Transverse colon (tissue), 4 donors: Measurements from ENCODE around the gene CNTN5. TPM values are rescaled to one million over a fixed set of nuclear protein-coding genes. Genes with fewer than 3 reads are reported as not detected.

Source experiments
- DNase-seq: peaks from one replicate; pipeline ENCODE4 v3.0.0-alpha.2; 2019
- H3K27ac ChIP-seq, 4 donors: fragments of 200-600 bp; sonication (generic); 2 replicates each; pipeline ENCODE4 v1.5.1; 2016 to 2018; ENCODE audit warnings: inconsistent platforms in 4 of 4
- H3K27me3 ChIP-seq: fragments of 200-600 bp; sonication (generic); 2 replicates; pipeline ENCODE4 v1.5.1; 2017; ENCODE audit warnings: inconsistent platforms
- H3K36me3 ChIP-seq, 4 donors: fragments of 200-600 bp; sonication (generic); 2 replicates each; pipeline ENCODE4 v1.5.1; 2017 to 2019; ENCODE audit warnings: inconsistent platforms in 4 of 4
- H3K4me1 ChIP-seq, 4 donors: fragments of 200-600 bp; sonication (generic); 2 replicates each; pipeline ENCODE4 v1.5.1; 2017 to 2020; ENCODE audit warnings: inconsistent platforms in 4 of 4
- H3K4me3 ChIP-seq, 4 donors: fragments of 200-600 bp; sonication (generic); 1 replicate in 1 of 4; 2 replicates in 3 of 4; pipeline versions ENCODE4 v1.5.1 to v1.6.1; 2017 to 2019; ENCODE audit warnings: inconsistent platforms in 4 of 4
- H3K9me3 ChIP-seq, 2 donors: fragments of 200-600 bp; sonication (generic); 2 replicates each; pipeline ENCODE4 v1.5.1; 2017 to 2019; ENCODE audit warnings: inconsistent platforms in 2 of 2
- CTCF ChIP-seq, 5 experiments: fragments of 200-600 bp in 3 of 5; fragments of 450-650 bp in 2 of 5; sonication (generic) in 3 of 5; IDR thresholded peaks; 1 replicate in 2 of 5; 2 replicates in 3 of 5; pipeline ENCODE4 v1.5.1; 2016 to 2017; ENCODE audit warnings: antibody characterized with exemption in 5 of 5, inconsistent platforms in 3 of 5, mild to moderate bottlenecking in 2 of 5, moderate library complexity in 1 of 5
- EP300 ChIP-seq: sonication (generic); formaldehyde crosslinking; IDR thresholded peaks from one replicate; pipeline ENCODE4 v1.6.1; 2017; ENCODE audit warnings: antibody characterized with exemption, low read depth
- POLR2A ChIP-seq: fragments of 450-650 bp; IDR thresholded peaks from one replicate; pipeline ENCODE4 v1.6.1; 2016; ENCODE audit warnings: antibody characterized with exemption, mild to moderate bottlenecking, moderate library complexity
- POLR2AphosphoS5 ChIP-seq, 3 donors: sonication (generic); formaldehyde crosslinking; IDR thresholded peaks; one replicate each; pipeline ENCODE4 v1.6.1; 2016; ENCODE audit warnings: antibody characterized with exemption in 3 of 3
- WGBS, 2 donors: methylation state at CpG; one replicate each; pipeline ENCODE4 v1.1.5; 2018; ENCODE audit warnings: low coverage in 1 of 2; 5-methylcytosine and 5-hydroxymethylcytosine counted together
- in situ Hi-C, 4 donors: fragments of 200-750 bp; cut with MboI; loops; one replicate each; pipeline versions ENCODE4 v1.15.0 to v1.15.1; 2017; ENCODE audit warnings: low sequenced_read_pairs in 3 of 4, low pct_ligation_motif_present in 1 of 4, low pct_unique_long_range_greater_than_20kb in 1 of 4
- intact Hi-C: fragments of 100-400 bp; cut with DNase I; formaldehyde crosslinking; loops from one replicate; pipeline ENCODE4 v1.15.1; 2023; ENCODE audit warnings: low total_unique reads
- total RNA-seq, 4 donors: library from RNA; depleted of rRNA; stranded (reverse); fragments of >200 nt; gene quantifications; one replicate each; pipeline ENCODE4 v1.1.0, GENCODE V29; 2016

CNTN5 gene
- total RNA-seq, 4 donors from 2014 or later, result 0.14 TPM; not detected in 3

GRCh38 chr11:99682646-99683045, 661.9 kb downstream of the CNTN5 start:
- WGBS, 2 donors, result 20 to 33% methylated on average over 1 of the region's 1 CpG
- Histone ChIP-seq H3K36me3 (no peaks in the 10 kb centered on the region), H3K9me3 (no peaks in the 10 kb centered on the region), H3K27ac (no peak overlapping the region), H3K4me1 (no peaks in the 10 kb centered on the region), H3K4me3 (no peak overlapping the region), H3K27me3 (no peaks in the 10 kb centered on the region)
- in situ Hi-C loops, result no loop called here
- TF ChIP-seq EP300, result no peak
- no peak for TF ChIP-seq POLR2A
- no peak for TF ChIP-seq POLR2AphosphoS5 (IDR thresholded peaks at IDR 0.05)
- no peak for TF ChIP-seq CTCF (IDR thresholded peaks at IDR 0.05)
- intact Hi-C loops, result no loop called here
- DNase-seq, result no peak

- no peak for DNase-seq
- intact Hi-C loops (no loop called here), in situ Hi-C loops (no loop called here)
- Histone ChIP-seq H3K9me3 (no peaks in the 10 kb centered on the region), H3K4me3 (no peak overlapping the region), H3K4me1 (no peaks in the 10 kb centered on the region), H3K27me3 (no peaks in the 10 kb centered on the region), H3K36me3 (no peaks in the 10 kb centered on the region), H3K27ac (no peak overlapping the region)
- no peak for TF ChIP-seq EP300
- TF ChIP-seq POLR2AphosphoS5 (IDR thresholded peaks at IDR 0.05), result no peak
- TF ChIP-seq POLR2A, result no peak
- TF ChIP-seq CTCF (IDR thresholded peaks at IDR 0.05), result no peak
- 72 to 80% methylated on average over 2 to 3 of the region's 3 CpGs for WGBS, 2 donors
Observed at GRCh38 chr11:99683933-99684332, 663.2 kb downstream of the CNTN5 start.

- WGBS, 2 donors, result 53 to 60% methylated on average over 3 of the region's 3 CpGs
- Histone ChIP-seq H3K4me3 (no peak overlapping the region), H3K9me3 (no peaks in the 10 kb centered on the region), H3K27ac (no peak overlapping the region), H3K4me1 (no peaks in the 10 kb centered on the region), H3K27me3 (no peaks in the 10 kb centered on the region), H3K36me3 (no peaks in the 10 kb centered on the region)
- in situ Hi-C loops (no loop called here), intact Hi-C loops (no loop called here)
- DNase-seq, result no peak
- TF ChIP-seq CTCF (IDR thresholded peaks at IDR 0.05), result no peak
- TF ChIP-seq POLR2AphosphoS5 (IDR thresholded peaks at IDR 0.05), result no peak
- no peak for TF ChIP-seq EP300
- TF ChIP-seq POLR2A, result no peak
Observed at GRCh38 chr11:99686838-99687237, 666.1 kb downstream of the CNTN5 start.

GRCh38 chr11:99687320-99687719, 666.6 kb downstream of the CNTN5 start:
- H3K27me3 ChIP-seq, result no peaks in the 10 kb centered on the region
- in situ Hi-C loops, result no loop called here
- TF ChIP-seq POLR2A, result no peak
- TF ChIP-seq CTCF (IDR thresholded peaks at IDR 0.05), result no peak
- no peak for TF ChIP-seq POLR2AphosphoS5 (IDR thresholded peaks at IDR 0.05)
- no peak for TF ChIP-seq EP300
- DNase-seq, result no peak
- no peak overlapping the region for H3K4me3 ChIP-seq
- H3K9me3 ChIP-seq, result no peaks in the 10 kb centered on the region
- intact Hi-C loops, result no loop called here
- no peaks in the 10 kb centered on the region for H3K4me1 ChIP-seq
- no peaks in the 10 kb centered on the region for H3K36me3 ChIP-seq
- no peak overlapping the region for H3K27ac ChIP-seq
